Neuronal stem cell (in vitro differentiated cells): ENCODE data around the gene APOL2.
"Not testable (repeated sequence)": the region's sequence is repeated elsewhere in the genome, so short reads cannot be mapped to it uniquely, and the experiment has no call there.

Source experiments
- DNase-seq: peaks from one replicate; pipeline ENCODE4 v3.0.0-alpha.2; 2013; ENCODE audit warnings: low spot score
- H2AFZ ChIP-seq: one replicate; pipeline ENCODE4 v1.6.1; 2013; ENCODE audit warnings: mild to moderate bottlenecking, low read length, inconsistent platforms
- H2AK5ac ChIP-seq: 2 replicates; pipeline ENCODE4 v1.6.1; 2013; ENCODE audit warnings: low read depth, mild to moderate bottlenecking, inconsistent platforms, low read length, moderate library complexity, mixed read lengths
- H2BK120ac ChIP-seq: 2 replicates; pipeline ENCODE4 v1.6.1; 2013; ENCODE audit warnings: low read depth, mild to moderate bottlenecking, inconsistent platforms, low read length, moderate library complexity, mixed read lengths
- H2BK12ac ChIP-seq: one replicate; pipeline ENCODE4 v1.6.1; 2013; ENCODE audit warnings: low read length, inconsistent platforms
- H2BK15ac ChIP-seq: 2 replicates; pipeline ENCODE4 v1.6.1; 2013; ENCODE audit warnings: mild to moderate bottlenecking, low read length, inconsistent platforms, mixed read lengths
- H2BK5ac ChIP-seq: one replicate; pipeline ENCODE4 v1.6.1; 2013; ENCODE audit warnings: inconsistent platforms, mild to moderate bottlenecking, low read length, moderate library complexity
- H3K14ac ChIP-seq: one replicate; pipeline ENCODE4 v1.6.1; 2013; ENCODE audit warnings: low read length, inconsistent platforms
- H3K18ac ChIP-seq: 2 replicates; pipeline ENCODE4 v1.6.1; 2013; ENCODE audit warnings: low read length, inconsistent platforms
- H3K23ac ChIP-seq: 2 replicates; pipeline ENCODE4 v1.6.1; 2013; ENCODE audit warnings: low read depth, mild to moderate bottlenecking, mixed read lengths, low read length, inconsistent platforms; ENCODE audit not compliant: poor library complexity
- H3K27ac ChIP-seq: replicated peaks from 3 replicates; pipeline ENCODE4 v1.5.1; 2013; ENCODE audit warnings: low read length, inconsistent platforms
- H3K27me3 ChIP-seq, 3 experiments: 2 replicates each; pipeline ENCODE4 v1.6.1; 2013; ENCODE audit warnings: low read length in 3 of 3, mild to moderate bottlenecking in 2 of 3, inconsistent platforms in 1 of 3, low read depth in 1 of 3, mixed read lengths in 1 of 3, moderate library complexity in 1 of 3; ENCODE audit not compliant: control insufficient read depth in 3 of 3, insufficient read depth in 3 of 3
- H3K36me3 ChIP-seq, 2 donors: replicated peaks in 1 of 2; 2 replicates each; pipeline ENCODE4 v1.6.1; 2013; ENCODE audit warnings: low read length in 2 of 2; ENCODE audit not compliant: control insufficient read depth in 2 of 2, insufficient read depth in 2 of 2
- H3K4ac ChIP-seq: 2 replicates; pipeline ENCODE4 v1.6.1; 2013; ENCODE audit warnings: inconsistent platforms, mild to moderate bottlenecking, low read length, moderate library complexity
- H3K4me1 ChIP-seq, 2 donors: 1 replicate in 1 of 2; 2 replicates in 1 of 2; pipeline ENCODE4 v1.6.1; 2013; ENCODE audit warnings: low read length in 2 of 2, low read depth in 1 of 2; ENCODE audit not compliant: control insufficient read depth in 2 of 2, insufficient read depth in 1 of 2
- H3K4me2 ChIP-seq: one replicate; pipeline ENCODE4 v1.6.1; 2013; ENCODE audit warnings: mild to moderate bottlenecking, low read length, inconsistent platforms; ENCODE audit not compliant: insufficient read depth, poor library complexity, severe bottlenecking
- H3K4me3 ChIP-seq, 2 donors: 2 replicates each; pipeline ENCODE4 v1.5.1; 2013; ENCODE audit warnings: low read length in 2 of 2, mild to moderate bottlenecking in 2 of 2, inconsistent platforms in 1 of 2, moderate library complexity in 1 of 2
- H3K79me1 ChIP-seq: one replicate; pipeline ENCODE4 v1.6.1; 2013; ENCODE audit warnings: low read depth, mild to moderate bottlenecking, inconsistent platforms, low read length, moderate library complexity
- H3K9ac ChIP-seq: one replicate; pipeline ENCODE4 v1.6.1; 2013; ENCODE audit warnings: mild to moderate bottlenecking, low read depth, low read length, inconsistent platforms; ENCODE audit not compliant: poor library complexity
- H3K9me3 ChIP-seq, 2 donors: replicated peaks in 1 of 2; 2 replicates each; pipeline versions ENCODE3 to v1.6.1; 2013; ENCODE audit warnings: low read length in 2 of 2, mild to moderate bottlenecking in 2 of 2, inconsistent platforms in 1 of 2, low read depth in 1 of 2, mixed read lengths in 1 of 2, moderate library complexity in 1 of 2; ENCODE audit not compliant: control insufficient read depth in 2 of 2, insufficient read depth in 1 of 2
- H4K8ac ChIP-seq: one replicate; pipeline ENCODE4 v1.6.1; 2013; ENCODE audit warnings: low read depth, mild to moderate bottlenecking, inconsistent platforms, low read length, moderate library complexity
- H4K91ac ChIP-seq: one replicate; pipeline ENCODE4 v1.6.1; 2013; ENCODE audit warnings: low read length, low read depth, mild to moderate bottlenecking, inconsistent platforms; ENCODE audit not compliant: poor library complexity
- WGBS, 2 donors: extraction: QIAGEN DNeasy Blood & Tissue Kit; methylation state at CpG; one replicate each; pipeline ENCODE4 v1.1.7; 2013; ENCODE audit warnings: missing lambda C conversion rate in 2 of 2, mixed read lengths in 1 of 2; ENCODE audit not compliant: insufficient read length in 2 of 2, insufficient replicate concordance in 1 of 2; ENCODE audit errors: extremely low coverage in 2 of 2; 5-methylcytosine and 5-hydroxymethylcytosine counted together

Gene APOL2

GRCh38 chr22:36232715-36233401 lies 6.5 kb downstream of the APOL2 start:
- Histone ChIP-seq H3K14ac (no peak overlapping the region), H3K9ac (no peak overlapping the region), H3K4me3 (no peak overlapping the region), H3K23ac (no peak overlapping the region), H4K91ac (no peak overlapping the region), H3K36me3 (peaks cover 0 to 59% of the 10 kb centered on the region in 2 donors), H2BK5ac (no peak overlapping the region), H3K27ac (no peak overlapping the region), H3K4me2 (no peak overlapping the region), H2AK5ac (no peak overlapping the region), H3K4me1 (peaks cover 3 to 7% of the 10 kb centered on the region in 2 donors), H3K18ac (no peak overlapping the region), H2AFZ (no peak overlapping the region), H3K9me3 (peaks cover 0 to 9% of the 10 kb centered on the region in 2 donors), H2BK12ac (no peak overlapping the region), H2BK120ac (no peak overlapping the region), H3K4ac (no peak overlapping the region), H3K27me3 (no peaks in the 10 kb centered on the region), H4K8ac (no peak overlapping the region), H3K79me1 (no peaks in the 10 kb centered on the region), H2BK15ac (no peak overlapping the region)
- no CpG with 5 or more reads among the region's 13 CpGs for WGBS, 2 donors
- no peak for DNase-seq

- H2BK15ac ChIP-seq, H3K4me3 ChIP-seq, H3K9me3 ChIP-seq, H3K18ac ChIP-seq, H3K4me2 ChIP-seq, H3K27ac ChIP-seq, H2BK5ac ChIP-seq, H2BK120ac ChIP-seq, H3K14ac ChIP-seq, H3K79me1 ChIP-seq, H3K4me1 ChIP-seq, H4K91ac ChIP-seq, H3K4ac ChIP-seq, DNase-seq, H2AFZ ChIP-seq, H2BK12ac ChIP-seq, H4K8ac ChIP-seq, H3K9ac ChIP-seq, H3K23ac ChIP-seq, H3K27me3 ChIP-seq, H2AK5ac ChIP-seq: not testable (repeated sequence)
- WGBS, 2 donors = no CpG with 5 or more reads among the region's 5 CpGs
- H3K36me3 ChIP-seq = peaks cover 0 to 56% of the 10 kb centered on the region in 2 donors
These were observed 8.3 kb downstream of the APOL2 start for GRCh38 chr22:36231051-36231450.

- not testable (repeated sequence) for H3K18ac ChIP-seq, H3K4me2 ChIP-seq, H3K27ac ChIP-seq, H2BK15ac ChIP-seq, H3K4me3 ChIP-seq, H4K91ac ChIP-seq, H2BK12ac ChIP-seq, H3K14ac ChIP-seq, H2AFZ ChIP-seq, H3K27me3 ChIP-seq, H3K79me1 ChIP-seq, H3K4ac ChIP-seq, H3K9me3 ChIP-seq, H3K9ac ChIP-seq, H3K23ac ChIP-seq, H2AK5ac ChIP-seq, DNase-seq, H3K4me1 ChIP-seq, H4K8ac ChIP-seq, H2BK120ac ChIP-seq, H2BK5ac ChIP-seq
- H3K36me3 ChIP-seq = peaks cover 0 to 52% of the 10 kb centered on the region in 2 donors
- WGBS, 2 donors = no CpG with 5 or more reads among the region's 3 CpGs
These were observed 9.7 kb downstream of the APOL2 start for GRCh38 chr22:36229649-36230048.

- Histone ChIP-seq H2BK15ac (no peak overlapping the region), H3K4ac (no peak overlapping the region), H2BK12ac (no peak overlapping the region), H3K79me1 (no peaks in the 10 kb centered on the region), H2AK5ac (no peak overlapping the region), H3K4me1 (peaks cover 0 to 3% of the 10 kb centered on the region in 2 donors), H2BK120ac (no peak overlapping the region), H3K27ac (no peak overlapping the region), H3K4me2 (no peak overlapping the region), H2AFZ (no peak overlapping the region), H3K18ac (peak overlapping the region; percentile 9), H3K14ac (no peak overlapping the region), H4K8ac (no peak overlapping the region), H3K23ac (no peak overlapping the region), H4K91ac (no peak overlapping the region), H3K4me3 (no peak overlapping the region), H3K9ac (no peak overlapping the region), H3K36me3 (peaks cover 0 to 52% of the 10 kb centered on the region in 2 donors), H3K27me3 (no peaks in the 10 kb centered on the region), H3K9me3 (no peaks in the 10 kb centered on the region), H2BK5ac (no peak overlapping the region)
- no peak for DNase-seq
- no CpG with 5 or more reads among the region's 7 CpGs for WGBS, 2 donors
These were observed 10.4 kb downstream of the APOL2 start for GRCh38 chr22:36228944-36229343.
